Smooth muscle cell (in vitro differentiated cells): ENCODE data around the gene SUCLG2. TPM values are rescaled to one million over a fixed set of nuclear protein-coding genes. Genes with fewer than 3 reads are reported as not detected.

Experiments
- DNase-seq: peaks from one replicate; lab custom pipeline; 2025; ENCODE audit not compliant: unreplicated experiment; lab: John Stamatoyannopoulos, UW
- H2AFZ ChIP-seq: fragments of 200-600 bp; sonication (generic); 2 replicates; pipeline ENCODE4 v1.6.0; 2016; ENCODE audit warnings: antibody characterized with exemption, low read depth, mild to moderate bottlenecking
- H3F3A ChIP-seq: fragments of 200-600 bp; sonication (generic); 2 replicates; pipeline ENCODE4 v1.6.0; 2017; ENCODE audit warnings: antibody characterized with exemption, low read depth
- H3K27ac ChIP-seq: fragments of 200-600 bp; sonication (generic); 2 replicates; pipeline ENCODE4 v1.5.1; 2016; ENCODE audit warnings: low read depth, mild to moderate bottlenecking
- H3K27me3 ChIP-seq: fragments of 200-600 bp; sonication (generic); 2 replicates; pipeline ENCODE4 v1.6.1; 2016; ENCODE audit warnings: low read depth, mild to moderate bottlenecking
- H3K36me3 ChIP-seq: fragments of 200-600 bp; sonication (generic); 2 replicates; pipeline ENCODE4 v1.5.1; 2016; ENCODE audit warnings: low read depth
- H3K4me1 ChIP-seq: fragments of 200-600 bp; sonication (generic); 2 replicates; pipeline ENCODE4 v1.5.1; 2016; ENCODE audit warnings: low read depth
- H3K4me2 ChIP-seq: fragments of 200-600 bp; sonication (generic); 2 replicates; pipeline ENCODE4 v1.6.0; 2016; ENCODE audit warnings: mild to moderate bottlenecking
- H3K4me3 ChIP-seq: fragments of 200-600 bp; sonication (generic); 2 replicates; pipeline ENCODE4 v1.5.1; 2016; ENCODE audit warnings: mild to moderate bottlenecking
- H3K79me2 ChIP-seq: fragments of 200-600 bp; sonication (generic); 2 replicates; pipeline ENCODE4 v1.6.0; 2016; ENCODE audit warnings: low read depth, mild to moderate bottlenecking
- H3K9ac ChIP-seq: fragments of 200-600 bp; sonication (generic); 2 replicates; pipeline ENCODE4 v1.6.0; 2016; ENCODE audit warnings: low read depth
- H3K9me3 ChIP-seq: fragments of 200-600 bp; sonication (generic); replicated peaks from 2 replicates; pipeline ENCODE4 v1.5.1; 2016; ENCODE audit warnings: low read depth
- H4K20me1 ChIP-seq: fragments of 200-600 bp; sonication (generic); 2 replicates; pipeline ENCODE4 v1.6.0; 2016; ENCODE audit warnings: low read depth
- WGBS: methylation state at CpG from one replicate; pipeline ENCODE4 v1.1.7; 2016; ENCODE audit warnings: low lambda C conversion rate; 5-methylcytosine and 5-hydroxymethylcytosine counted together
- polyA plus RNA-seq: library from polyadenylated mRNA; unstranded; fragments of >200 nt; fragmentation: Nextera tagmentation; extraction: Ambion mirVana; gene quantifications from 2 replicates; pipeline ENCODE4 v1.2.1, GENCODE V29; 2016
- total RNA-seq: library from RNA; depleted of rRNA; stranded (reverse); fragments of >200 nt; gene quantifications from 2 replicates; pipeline ENCODE4 v1.2.3, GENCODE V29; 2014
- TF ChIP-seq, protein P1 (sequence below): fragments of 200-600 bp; sonication (generic); IDR thresholded peaks from 2 replicates; pipeline ENCODE4 v1.5.1; 2017; ENCODE audit warnings: borderline replicate concordance, mild to moderate bottlenecking, antibody characterized with exemption; ENCODE audit not compliant: insufficient read depth, poor library complexity, severe bottlenecking

The SUCLG2 gene
- total and polyA plus RNA-seq, 2 experiments from 2014 or later = 40.3 to 45.4 TPM

DNA sequence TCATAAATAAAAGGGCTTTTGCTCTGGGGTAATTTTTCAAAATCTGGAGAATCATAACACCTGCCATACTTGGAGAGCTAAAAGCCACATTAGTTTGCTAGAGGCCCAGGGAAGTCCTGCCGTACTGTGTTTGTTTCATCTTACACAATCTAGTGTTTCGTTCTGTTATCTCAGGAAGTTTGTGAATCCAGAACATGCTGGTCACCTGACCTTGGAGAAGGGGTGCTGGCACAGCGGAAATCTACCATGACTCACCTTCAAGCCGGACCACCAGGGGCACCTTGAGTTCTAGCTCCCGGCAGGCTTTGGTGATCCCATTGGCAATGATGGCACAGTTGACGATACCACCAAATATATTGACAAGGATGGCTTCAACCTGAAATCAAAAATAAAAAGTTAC is 253.9 kb downstream of the SUCLG2 start:
- no peaks in the 10 kb centered on the region for H3K4me1 ChIP-seq
- H3K27me3 ChIP-seq = no peaks in the 10 kb centered on the region
- no peaks in the 10 kb centered on the region for H3K9me3 ChIP-seq
- TF ChIP-seq, protein P1, sequence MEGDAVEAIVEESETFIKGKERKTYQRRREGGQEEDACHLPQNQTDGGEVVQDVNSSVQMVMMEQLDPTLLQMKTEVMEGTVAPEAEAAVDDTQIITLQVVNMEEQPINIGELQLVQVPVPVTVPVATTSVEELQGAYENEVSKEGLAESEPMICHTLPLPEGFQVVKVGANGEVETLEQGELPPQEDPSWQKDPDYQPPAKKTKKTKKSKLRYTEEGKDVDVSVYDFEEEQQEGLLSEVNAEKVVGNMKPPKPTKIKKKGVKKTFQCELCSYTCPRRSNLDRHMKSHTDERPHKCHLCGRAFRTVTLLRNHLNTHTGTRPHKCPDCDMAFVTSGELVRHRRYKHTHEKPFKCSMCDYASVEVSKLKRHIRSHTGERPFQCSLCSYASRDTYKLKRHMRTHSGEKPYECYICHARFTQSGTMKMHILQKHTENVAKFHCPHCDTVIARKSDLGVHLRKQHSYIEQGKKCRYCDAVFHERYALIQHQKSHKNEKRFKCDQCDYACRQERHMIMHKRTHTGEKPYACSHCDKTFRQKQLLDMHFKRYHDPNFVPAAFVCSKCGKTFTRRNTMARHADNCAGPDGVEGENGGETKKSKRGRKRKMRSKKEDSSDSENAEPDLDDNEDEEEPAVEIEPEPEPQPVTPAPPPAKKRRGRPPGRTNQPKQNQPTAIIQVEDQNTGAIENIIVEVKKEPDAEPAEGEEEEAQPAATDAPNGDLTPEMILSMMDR = no peak
- no peaks in the 10 kb centered on the region for H3K79me2 ChIP-seq
- H3K27ac ChIP-seq = no peak overlapping the region
- no peak overlapping the region for H3K4me3 ChIP-seq
- peaks cover 4% of the 10 kb centered on the region for H3K36me3 ChIP-seq
- H3F3A ChIP-seq = no peaks in the 10 kb centered on the region
- H2AFZ ChIP-seq = no peak overlapping the region
- H3K9ac ChIP-seq = no peak overlapping the region
- WGBS = 97% methylated on average over 6 of the region's 6 CpGs
- no peaks in the 10 kb centered on the region for H4K20me1 ChIP-seq
- H3K4me2 ChIP-seq = no peak overlapping the region
- no peak for DNase-seq

DNA sequence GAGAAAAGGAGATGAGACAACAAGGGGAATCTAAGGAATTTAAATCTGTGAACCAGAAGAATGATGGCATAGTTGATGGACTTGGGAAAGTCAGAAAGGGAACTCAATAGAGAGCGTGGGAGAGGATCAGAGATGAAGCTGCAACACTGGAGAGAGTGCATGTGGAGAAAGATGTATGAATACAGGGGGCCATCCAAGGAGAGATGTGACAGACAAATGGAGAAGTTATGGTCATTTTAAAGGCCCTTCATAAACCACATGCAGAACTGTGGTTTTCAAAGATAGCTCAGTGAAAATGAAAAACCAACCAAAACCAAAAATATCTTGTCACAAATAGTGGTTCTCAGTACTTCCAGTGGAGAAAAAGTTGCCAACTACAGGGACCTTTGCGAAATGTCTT is 265.2 kb downstream of the SUCLG2 start:
- Histone ChIP-seq H3K4me3 (no peak overlapping the region), H3K9me3 (no peaks in the 10 kb centered on the region), H3K79me2 (no peaks in the 10 kb centered on the region), H3K4me2 (no peak overlapping the region), H3K9ac (no peak overlapping the region), H3K27ac (no peak overlapping the region), H2AFZ (no peak overlapping the region), H3K36me3 (no peaks in the 10 kb centered on the region), H4K20me1 (no peaks in the 10 kb centered on the region), H3K4me1 (no peaks in the 10 kb centered on the region), H3K27me3 (no peaks in the 10 kb centered on the region), H3F3A (no peaks in the 10 kb centered on the region)
- TF ChIP-seq, protein P1 = no peak
- DNase-seq = no peak
- 88% methylated on average over 2 of the region's 2 CpGs for WGBS

DNA sequence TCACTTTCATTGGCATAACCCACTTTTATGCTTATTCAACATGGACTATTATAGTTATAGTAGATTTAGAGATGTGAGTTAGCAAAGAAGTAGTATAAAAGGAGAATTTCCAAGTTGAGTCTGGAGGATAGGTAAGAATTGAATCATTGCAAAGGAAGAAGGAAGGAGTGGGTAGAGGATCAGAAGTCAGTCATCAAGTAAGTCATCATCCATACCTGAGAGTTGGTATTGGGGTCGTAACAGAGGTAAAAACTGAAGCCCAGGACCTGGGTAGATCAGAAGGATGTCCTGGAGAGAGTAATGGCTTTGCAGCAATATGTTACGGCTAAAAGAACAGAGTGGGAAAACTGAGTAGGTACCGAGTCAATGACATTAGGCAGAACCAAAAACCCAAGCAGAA is 265.7 kb downstream of the SUCLG2 start:
- H3K4me1 ChIP-seq = no peaks in the 10 kb centered on the region
- H2AFZ ChIP-seq = no peak overlapping the region
- DNase-seq = no peak
- H3K9me3 ChIP-seq = no peaks in the 10 kb centered on the region
- 100% methylated on average over 3 of the region's 3 CpGs for WGBS
- H3K4me2 ChIP-seq = no peak overlapping the region
- H3F3A ChIP-seq = no peaks in the 10 kb centered on the region
- no peak overlapping the region for H3K27ac ChIP-seq
- no peaks in the 10 kb centered on the region for H3K79me2 ChIP-seq
- H3K9ac ChIP-seq = no peak overlapping the region
- no peaks in the 10 kb centered on the region for H3K36me3 ChIP-seq
- H4K20me1 ChIP-seq = no peaks in the 10 kb centered on the region
- no peak overlapping the region for H3K4me3 ChIP-seq
- TF ChIP-seq, protein P1 = no peak
- no peaks in the 10 kb centered on the region for H3K27me3 ChIP-seq

DNA sequence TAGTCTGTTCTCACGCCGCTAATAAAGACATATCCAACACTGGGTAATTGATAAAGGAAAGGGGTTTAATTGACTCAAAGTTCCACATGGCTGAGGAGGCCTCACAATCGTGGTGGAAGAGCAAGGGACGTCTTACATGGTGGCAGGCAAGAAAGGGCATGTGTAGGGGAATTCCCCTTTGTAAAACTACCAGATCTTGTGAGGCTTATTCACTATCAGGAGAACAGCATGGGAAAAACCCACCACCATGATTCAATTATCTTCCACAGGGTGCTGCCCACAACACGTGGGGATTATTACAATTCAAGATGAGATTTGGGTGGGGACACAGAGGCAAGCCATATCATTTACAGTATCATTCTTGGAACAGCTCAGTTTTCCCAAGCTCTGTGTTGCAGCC is 268.0 kb downstream of the SUCLG2 start:
- Histone ChIP-seq H3K4me3 (no peak overlapping the region), H3K27ac (no peak overlapping the region), H3K4me1 (no peaks in the 10 kb centered on the region), H3K36me3 (no peaks in the 10 kb centered on the region), H3K4me2 (no peak overlapping the region), H3K79me2 (no peaks in the 10 kb centered on the region), H2AFZ (no peak overlapping the region), H3K27me3 (no peaks in the 10 kb centered on the region), H3F3A (no peaks in the 10 kb centered on the region), H3K9me3 (no peaks in the 10 kb centered on the region), H3K9ac (no peak overlapping the region), H4K20me1 (peaks cover under 1% of the 10 kb centered on the region)
- 66% methylated on average over 5 of the region's 5 CpGs for WGBS
- TF ChIP-seq, protein P1 = no peak
- no peak for DNase-seq
